T-helper 2 cell treated with Interferon-gamma antibody and Interleukin-4, amounts not matched to agents 5 μg/mL and 100 μg/mL, for 36 hours (primary cell): ENCODE data around the gene ORM2.

ENCODE experiments used
- DNase-seq: peaks from one replicate; pipeline ENCODE4 v3.0.0; 2021; ENCODE audit warnings: low spot score
- H3K27ac Mint-ChIP-seq: one replicate; pipeline ENCODE4 v1.8.0; 2021; ENCODE audit warnings: mild to moderate bottlenecking, mixed read lengths
- H3K27me3 Mint-ChIP-seq: one replicate; pipeline ENCODE4 v1.8.0; 2021; ENCODE audit warnings: low read depth, mixed read lengths
- H3K36me3 Mint-ChIP-seq: one replicate; pipeline ENCODE4 v1.8.0; 2021; ENCODE audit warnings: low read depth, mixed read lengths
- H3K4me1 Mint-ChIP-seq: one replicate; pipeline ENCODE4 v1.8.0; 2021; ENCODE audit warnings: low read depth, mixed read lengths
- H3K4me3 Mint-ChIP-seq: one replicate; pipeline ENCODE4 v1.8.0; 2022; ENCODE audit warnings: mild to moderate bottlenecking, moderate library complexity, mixed read lengths
- H3K9me3 Mint-ChIP-seq: one replicate; pipeline ENCODE4 v1.8.0; 2021; ENCODE audit warnings: mixed read lengths

Gene ORM2

GRCh38 chr9:114338187-114338586 lies 8.5 kb downstream of the ORM2 start:
- no peak overlapping the region for H3K4me3 Mint-ChIP-seq
- H3K9me3 Mint-ChIP-seq = peaks cover 4% of the 10 kb centered on the region
- peaks cover 81% of the 10 kb centered on the region for H3K36me3 Mint-ChIP-seq
- H3K4me1 Mint-ChIP-seq = peaks cover 9% of the 10 kb centered on the region
- no peak for DNase-seq
- no peak overlapping the region for H3K27ac Mint-ChIP-seq
- H3K27me3 Mint-ChIP-seq = no peaks in the 10 kb centered on the region

DNA sequence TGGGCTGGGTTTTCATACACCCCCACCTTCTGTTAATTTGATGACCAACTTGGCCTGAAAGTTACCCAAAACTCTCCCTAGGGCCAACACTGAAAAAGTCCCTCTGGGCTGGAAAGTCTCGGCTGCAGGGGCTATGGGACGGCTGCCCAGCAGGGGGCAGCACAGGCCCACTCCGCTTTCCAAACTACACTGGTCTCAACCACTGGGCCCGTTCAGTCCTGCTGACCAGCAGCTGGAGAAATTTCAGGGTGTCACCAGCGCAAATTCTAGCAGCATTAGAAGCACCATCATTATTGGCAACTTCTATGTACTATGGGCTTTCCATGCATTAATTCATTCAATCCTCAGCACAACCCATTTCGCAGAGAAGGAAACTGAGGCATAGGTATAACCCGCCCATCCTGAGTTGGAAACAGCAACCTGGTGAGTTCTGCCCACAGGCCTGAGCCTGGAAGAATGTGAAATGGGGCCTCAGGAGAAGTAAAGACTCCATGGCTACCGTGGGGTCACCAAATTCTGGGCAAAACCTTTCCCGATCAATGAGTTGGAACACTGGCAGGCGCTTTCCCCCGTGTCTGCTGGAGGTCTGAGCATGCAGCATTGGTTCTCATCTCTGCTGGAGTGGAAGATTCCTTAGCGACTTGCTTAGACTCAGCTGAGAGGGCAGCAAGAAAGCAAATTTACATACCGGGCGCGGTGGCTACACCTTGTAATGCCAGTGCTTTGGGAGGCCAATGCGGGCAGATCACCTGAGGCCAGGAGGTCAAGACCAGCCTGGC lies 9.7 kb downstream of the ORM2 start:
- peaks cover 9% of the 10 kb centered on the region for H3K4me1 Mint-ChIP-seq
- H3K36me3 Mint-ChIP-seq = peaks cover 91% of the 10 kb centered on the region
- H3K27ac Mint-ChIP-seq = no peak overlapping the region
- DNase-seq = peak; percentile 44
- H3K27me3 Mint-ChIP-seq = no peaks in the 10 kb centered on the region
- no peak overlapping the region for H3K4me3 Mint-ChIP-seq
- H3K9me3 Mint-ChIP-seq = peaks cover 4% of the 10 kb centered on the region

DNA sequence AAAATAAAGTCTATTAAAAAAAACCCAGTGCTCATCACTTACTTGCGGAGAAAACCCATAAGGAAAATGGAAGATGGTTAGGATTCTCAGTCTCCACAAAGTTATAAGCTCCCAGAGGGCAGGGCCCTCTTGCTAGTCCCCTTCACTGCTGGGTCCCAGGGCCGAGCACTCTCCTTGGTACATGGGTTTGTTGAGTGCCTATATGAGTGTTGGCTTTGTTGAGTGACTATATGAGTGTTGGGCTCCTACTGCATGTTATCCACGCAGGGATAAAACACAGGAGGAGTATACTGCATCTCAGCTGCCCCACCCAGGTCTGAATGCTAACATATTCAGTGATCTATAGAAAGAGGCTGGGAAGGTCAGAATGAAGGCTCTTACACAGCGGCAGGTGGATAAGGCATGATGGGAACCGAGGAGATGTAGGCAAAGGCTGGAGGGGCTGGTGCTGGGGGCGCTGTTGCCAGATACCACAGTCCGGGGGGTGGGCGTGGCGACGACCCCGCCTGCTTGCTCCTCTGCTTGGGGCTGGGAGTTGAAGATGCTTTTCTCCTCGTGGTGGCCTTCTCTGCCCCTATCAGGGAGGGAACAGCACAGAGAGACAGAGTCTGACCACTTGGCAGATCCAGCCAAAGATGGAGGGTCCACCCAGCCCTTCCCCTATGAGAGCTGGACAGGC lies 11.6 kb downstream of the ORM2 start:
- Mint-ChIP-seq H3K4me1 (peaks cover 9% of the 10 kb centered on the region), H3K27ac (no peak overlapping the region), H3K36me3 (peaks cover 92% of the 10 kb centered on the region), H3K27me3 (no peaks in the 10 kb centered on the region), H3K9me3 (no peaks in the 10 kb centered on the region), H3K4me3 (no peak overlapping the region)
- no peak for DNase-seq

DNA sequence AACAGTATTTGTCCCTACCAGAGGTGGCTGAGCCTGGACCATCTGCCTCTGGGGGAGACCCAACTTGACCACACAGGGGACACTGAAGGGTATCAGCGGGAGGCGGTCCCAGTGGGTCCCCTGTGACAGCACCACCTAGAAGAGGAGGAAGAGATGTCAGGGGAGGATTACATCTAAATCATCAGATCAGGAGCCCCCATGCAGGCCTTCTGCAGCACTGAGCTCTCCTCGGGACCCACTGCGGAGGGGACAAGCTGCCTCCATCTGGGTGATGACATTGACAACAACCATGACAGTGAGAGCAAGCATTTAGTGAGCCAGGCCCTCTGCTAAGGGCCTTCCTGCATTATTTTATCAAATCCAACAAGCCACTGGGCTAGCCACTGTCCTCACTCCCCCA lies 12.3 kb downstream of the ORM2 start:
- Mint-ChIP-seq H3K4me3 (no peak overlapping the region), H3K27me3 (no peaks in the 10 kb centered on the region), H3K36me3 (peaks cover 92% of the 10 kb centered on the region), H3K4me1 (peaks cover 11% of the 10 kb centered on the region), H3K27ac (peak overlapping the region; percentile 26), H3K9me3 (no peaks in the 10 kb centered on the region)
- DNase-seq = no peak

GRCh38 chr9:114342755-114343440 lies 13.2 kb downstream of the ORM2 start:
- no peak for DNase-seq
- Mint-ChIP-seq H3K36me3 (peaks cover 91% of the 10 kb centered on the region), H3K4me1 (peaks cover 11% of the 10 kb centered on the region)

DNA sequence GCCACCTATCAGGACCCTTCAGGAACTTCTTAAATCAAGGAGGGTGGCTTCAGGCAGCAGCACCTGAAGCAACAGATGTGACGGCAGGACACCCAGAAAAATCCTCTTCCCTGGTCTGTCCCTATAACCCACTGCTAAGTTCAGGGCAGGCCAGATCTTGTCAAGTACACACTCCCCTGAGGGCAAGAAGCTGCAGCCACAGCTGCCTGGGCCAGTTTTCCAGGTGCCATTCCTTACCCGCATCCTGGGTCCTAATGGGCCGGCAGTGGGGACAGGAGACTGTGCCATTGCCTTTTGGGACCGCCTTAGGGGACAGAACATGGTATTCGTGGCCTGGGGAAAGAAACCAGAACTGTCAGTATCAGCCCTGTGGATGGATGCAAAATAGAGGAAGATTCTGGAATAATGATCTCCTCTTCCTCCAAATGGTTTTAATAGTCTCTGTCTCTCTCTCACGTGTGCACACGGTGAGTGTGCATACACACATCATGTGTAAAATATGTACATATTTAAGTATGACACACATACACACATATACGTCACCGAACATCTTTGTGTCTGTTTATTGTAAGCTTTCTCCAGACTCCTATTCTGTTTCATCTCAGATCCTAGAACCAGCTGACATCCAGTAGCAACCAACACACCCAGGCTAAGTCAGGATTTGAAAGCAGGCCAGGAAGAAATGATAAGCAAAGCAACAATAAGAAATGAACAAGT lies 14.0 kb downstream of the ORM2 start:
- no peak for DNase-seq
- Mint-ChIP-seq H3K4me1 (peaks cover 12% of the 10 kb centered on the region), H3K36me3 (peaks cover 91% of the 10 kb centered on the region), H3K27me3 (no peaks in the 10 kb centered on the region), H3K9me3 (no peaks in the 10 kb centered on the region), H3K4me3 (no peak overlapping the region), H3K27ac (peak overlapping the region; percentile 67)

More at GRCh38 chr9:114342755-114343440, 13.2 kb downstream of the ORM2 start:
- Mint-ChIP-seq H3K9me3 (no peaks in the 10 kb centered on the region), H3K4me3 (no peak overlapping the region), H3K27me3 (no peaks in the 10 kb centered on the region), H3K27ac (peak overlapping the region; percentile 67)

- Mint-ChIP-seq H3K27me3 (no peaks in the 10 kb centered on the region), H3K27ac (no peak overlapping the region), H3K9me3 (no peaks in the 10 kb centered on the region), H3K4me3 (no peak overlapping the region), H3K36me3 (peaks cover 91% of the 10 kb centered on the region), H3K4me1 (peaks cover 13% of the 10 kb centered on the region)
- DNase-seq = no peak
Observed at GRCh38 chr9:114344188-114344566, 14.5 kb downstream of the ORM2 start.

- Mint-ChIP-seq H3K27ac (no peak overlapping the region), H3K27me3 (no peaks in the 10 kb centered on the region), H3K4me1 (peaks cover 18% of the 10 kb centered on the region), H3K36me3 (peaks cover 91% of the 10 kb centered on the region), H3K9me3 (no peaks in the 10 kb centered on the region), H3K4me3 (no peak overlapping the region)
- no peak for DNase-seq
Observed at GRCh38 chr9:114344692-114345091, 15.0 kb downstream of the ORM2 start.

GRCh38 chr9:114345493-114346065 lies 15.9 kb downstream of the ORM2 start:
- Mint-ChIP-seq H3K9me3 (no peaks in the 10 kb centered on the region), H3K27me3 (no peaks in the 10 kb centered on the region), H3K4me1 (peaks cover 27% of the 10 kb centered on the region), H3K27ac (no peak overlapping the region), H3K4me3 (no peak overlapping the region), H3K36me3 (peaks cover 92% of the 10 kb centered on the region)
- no peak for DNase-seq

GRCh38 chr9:114346146-114346545 lies 16.5 kb downstream of the ORM2 start:
- Mint-ChIP-seq H3K27ac (no peak overlapping the region), H3K27me3 (no peaks in the 10 kb centered on the region), H3K9me3 (no peaks in the 10 kb centered on the region), H3K36me3 (peaks cover 90% of the 10 kb centered on the region), H3K4me3 (no peak overlapping the region), H3K4me1 (peaks cover 31% of the 10 kb centered on the region)
- no peak for DNase-seq

DNA sequence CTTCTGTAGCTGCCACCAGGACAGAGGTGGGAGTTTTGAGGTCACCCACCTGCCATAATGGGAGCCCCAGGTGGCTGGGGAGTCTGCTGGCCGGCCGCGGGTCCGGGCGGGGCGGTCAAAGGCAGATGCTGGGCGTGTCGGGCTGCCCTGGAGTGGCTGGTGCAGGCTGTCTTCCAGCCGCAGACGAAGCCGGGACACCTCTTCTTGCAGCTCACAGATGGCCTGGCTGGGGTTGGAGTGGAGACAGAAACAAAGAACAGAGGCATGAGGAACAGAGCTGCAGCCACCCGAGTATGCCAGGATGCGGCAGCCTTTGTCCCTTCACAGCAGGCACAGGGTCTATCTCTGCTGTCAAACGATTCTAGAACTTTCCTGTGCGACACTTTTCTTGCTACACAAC lies 18.0 kb downstream of the ORM2 start:
- no peak overlapping the region for H3K27ac Mint-ChIP-seq
- peaks cover 86% of the 10 kb centered on the region for H3K36me3 Mint-ChIP-seq
- H3K27me3 Mint-ChIP-seq = no peaks in the 10 kb centered on the region
- H3K4me3 Mint-ChIP-seq = no peak overlapping the region
- peaks cover 33% of the 10 kb centered on the region for H3K4me1 Mint-ChIP-seq
- DNase-seq = no peak
- H3K9me3 Mint-ChIP-seq = no peaks in the 10 kb centered on the region

DNA sequence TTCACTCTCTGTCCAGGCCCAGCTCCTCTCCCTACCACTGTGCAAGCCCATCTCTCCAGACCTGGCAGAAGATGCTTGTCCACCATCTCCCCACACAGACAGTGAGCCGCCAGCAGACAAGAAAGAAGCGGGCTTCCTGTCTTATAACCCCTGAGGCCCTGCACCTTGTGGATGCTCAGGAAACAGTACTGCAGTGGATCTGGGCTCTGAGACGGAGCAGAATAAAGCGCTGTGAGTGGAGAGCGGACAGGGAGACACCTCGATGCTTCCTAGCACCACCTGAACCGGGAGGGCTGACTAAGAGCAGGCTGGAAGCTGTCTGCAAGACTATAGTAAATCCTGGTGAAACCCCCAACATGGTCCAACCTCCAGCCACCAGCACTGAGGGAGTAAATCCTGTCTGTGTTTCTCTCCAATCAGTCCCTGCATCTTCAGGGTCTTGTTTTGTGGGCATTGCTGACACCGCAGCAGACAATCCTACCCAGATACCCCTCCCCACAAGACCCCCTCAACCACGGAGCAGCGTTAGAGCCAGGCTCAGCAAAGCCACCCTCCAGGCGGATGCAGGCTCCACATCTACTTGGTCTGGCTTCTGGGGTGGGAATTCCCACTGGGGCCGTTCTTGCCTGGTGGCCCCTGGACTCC lies 18.7 kb downstream of the ORM2 start:
- Mint-ChIP-seq H3K36me3 (peaks cover 85% of the 10 kb centered on the region), H3K4me3 (no peak overlapping the region), H3K4me1 (peaks cover 33% of the 10 kb centered on the region), H3K27ac (peak overlapping the region; percentile 84), H3K27me3 (no peaks in the 10 kb centered on the region), H3K9me3 (no peaks in the 10 kb centered on the region)
- no peak for DNase-seq

GRCh38 chr9:114348906-114349482 lies 19.3 kb downstream of the ORM2 start:
- no peaks in the 10 kb centered on the region for H3K27me3 Mint-ChIP-seq
- H3K27ac Mint-ChIP-seq = peak overlapping the region; percentile 84
- peaks cover 33% of the 10 kb centered on the region for H3K4me1 Mint-ChIP-seq
- peaks cover 82% of the 10 kb centered on the region for H3K36me3 Mint-ChIP-seq
- peak; percentile 92 for DNase-seq
- H3K9me3 Mint-ChIP-seq = no peaks in the 10 kb centered on the region
- H3K4me3 Mint-ChIP-seq = peak overlapping the region; percentile 25
